GM21529 (cell line): ENCODE results near the gene PHPT1.
"Not testable (repeated sequence)": the region's sequence is repeated elsewhere in the genome, so short reads cannot be mapped to it uniquely, and the experiment has no call there.

Experiments
- ATAC-seq: cut with Tn5 transposase; IDR thresholded peaks from one replicate; pipeline ENCODE4 v1.9.1; 2021; ENCODE audit not compliant: unreplicated experiment

The PHPT1 gene

DNA sequence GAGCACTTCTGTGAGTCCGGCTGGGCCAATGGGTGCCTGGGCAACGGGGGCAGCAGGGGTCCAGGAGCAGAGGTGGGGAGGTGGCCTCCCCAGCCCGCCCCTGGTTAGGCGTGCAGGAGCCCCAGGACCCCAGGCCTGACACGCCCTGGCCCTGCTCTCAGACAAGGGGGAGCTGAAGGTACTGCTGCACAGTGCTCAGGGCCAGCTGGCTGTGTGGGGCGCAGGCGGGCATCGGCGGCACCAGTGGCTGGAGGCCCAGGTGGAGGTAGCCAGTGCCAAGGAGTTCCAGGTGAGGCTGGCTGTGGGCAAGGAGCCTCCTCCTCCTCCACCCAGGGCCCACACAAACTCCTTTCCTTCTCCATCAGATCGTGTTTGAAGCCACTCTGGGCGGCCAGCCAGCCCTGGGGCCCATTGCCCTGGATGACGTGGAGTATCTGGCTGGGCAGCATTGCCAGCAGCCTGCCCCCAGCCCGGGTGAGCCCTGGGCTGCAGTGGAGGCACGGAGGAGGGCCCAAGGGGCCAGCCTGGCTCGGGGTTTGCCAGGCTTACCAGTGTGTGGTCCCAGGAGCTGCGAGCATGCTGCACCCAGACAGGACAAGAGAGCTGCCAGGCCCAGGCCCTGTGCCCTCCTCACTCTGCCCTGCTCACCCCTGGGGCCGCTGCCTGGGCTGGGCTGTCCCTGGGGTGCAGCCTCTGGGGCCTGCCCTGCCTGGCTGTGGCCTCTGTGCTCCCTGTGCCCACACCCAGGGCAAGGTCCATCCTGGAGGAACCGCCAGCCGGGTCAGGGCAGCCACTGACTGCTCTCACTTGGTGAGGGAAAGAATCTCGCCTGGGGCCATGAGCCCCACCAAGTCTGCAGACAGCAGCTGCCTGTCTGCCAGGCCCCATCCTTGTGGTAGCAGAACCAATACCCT, 9.9 kb downstream of the PHPT1 start:
- ATAC-seq = no peak

DNA sequence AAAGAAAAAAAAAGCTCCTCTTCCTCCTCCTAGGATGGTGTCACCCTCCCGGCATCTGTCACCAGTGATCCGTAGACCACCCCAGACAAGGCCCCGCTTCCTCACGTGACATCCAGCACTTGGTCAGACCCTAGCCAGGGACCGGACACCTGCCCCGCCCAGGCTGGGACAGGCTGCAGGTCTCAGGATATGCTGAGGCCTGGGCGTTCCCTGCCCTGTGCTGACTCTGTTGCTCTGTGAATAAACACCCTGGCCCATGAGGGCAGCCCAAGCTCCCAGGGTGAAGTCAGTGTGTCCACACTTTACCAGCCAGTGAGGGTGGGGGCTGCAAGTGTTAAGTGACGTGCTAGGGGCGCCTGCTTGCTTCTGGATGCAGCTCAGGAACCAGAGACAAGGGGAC, 11.3 kb downstream of the PHPT1 start:
- no peak for ATAC-seq

DNA sequence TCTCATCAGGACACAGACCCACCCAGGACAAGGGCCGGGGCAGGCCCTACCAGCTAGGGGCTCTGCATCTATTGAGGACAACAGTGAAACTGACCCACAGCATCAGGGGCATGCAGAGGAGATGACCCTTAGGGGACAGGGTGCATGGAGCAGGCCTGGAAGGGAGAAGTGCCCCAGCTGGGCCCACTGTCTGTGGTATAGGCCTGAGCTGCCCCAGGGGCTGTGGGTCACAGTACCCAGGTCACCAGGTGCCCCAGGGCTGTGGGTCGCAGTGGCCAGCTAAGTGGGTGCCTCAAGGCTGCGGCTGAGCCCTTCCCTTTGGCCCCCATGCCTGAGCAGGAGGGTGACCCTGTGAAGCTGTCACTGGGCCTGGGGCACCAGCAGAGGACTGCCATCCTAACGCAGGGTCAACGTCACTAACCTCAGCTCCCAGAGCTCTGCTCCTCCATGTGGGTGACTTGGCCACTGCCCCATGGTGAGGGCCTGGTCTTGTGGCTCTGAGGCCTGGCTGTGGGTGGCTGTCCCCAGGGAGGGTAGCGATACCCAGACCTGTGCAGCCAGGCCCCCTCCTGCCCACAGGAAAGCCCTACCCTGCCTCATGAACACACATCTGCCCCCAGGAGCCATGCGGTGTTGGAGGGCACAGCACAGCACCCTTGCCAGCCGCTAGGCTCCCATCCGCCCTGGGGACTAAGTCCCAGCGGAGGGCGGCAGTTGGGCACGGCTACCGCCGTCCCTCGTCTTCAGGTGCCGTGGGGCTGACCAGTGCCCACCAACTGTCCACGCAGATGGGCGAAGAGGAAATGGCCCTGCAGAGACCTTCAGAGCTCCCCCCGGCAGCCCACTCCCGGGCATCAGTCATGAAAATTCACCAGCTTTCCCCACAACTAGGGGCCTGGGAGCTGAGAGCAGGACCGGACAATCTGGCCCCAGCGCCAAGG, 12.0 kb downstream of the PHPT1 start:
- ATAC-seq = no peak

DNA sequence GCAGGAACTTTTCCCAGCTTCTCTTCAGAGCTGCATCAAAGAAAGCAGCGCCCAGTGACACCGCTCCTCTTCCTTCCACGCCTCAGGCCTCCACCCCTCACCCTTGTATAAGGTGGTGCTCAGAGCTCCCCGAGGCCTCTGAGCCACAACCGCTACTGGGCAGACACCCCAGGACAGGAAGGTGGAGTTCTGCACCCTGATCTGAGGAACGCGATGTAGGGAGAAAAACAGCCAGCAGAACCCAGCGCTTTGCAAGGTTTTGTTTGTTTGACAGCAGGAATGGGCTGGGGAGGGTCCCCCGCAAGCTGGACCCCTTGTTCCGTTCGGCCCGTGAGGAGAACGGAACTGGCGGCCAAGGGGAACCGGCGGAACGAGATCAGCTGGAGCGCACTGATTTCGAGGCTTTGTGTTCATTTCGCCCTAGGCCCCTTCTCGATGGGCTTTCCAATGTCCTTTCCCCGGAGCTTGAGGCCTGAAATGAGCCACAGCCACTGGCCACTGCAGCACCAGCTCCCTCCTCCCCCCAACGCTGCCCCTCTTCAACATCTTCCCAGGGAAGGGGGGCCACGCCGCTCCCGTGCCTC, 12.8 kb downstream of the PHPT1 start:
- ATAC-seq = no peak

DNA sequence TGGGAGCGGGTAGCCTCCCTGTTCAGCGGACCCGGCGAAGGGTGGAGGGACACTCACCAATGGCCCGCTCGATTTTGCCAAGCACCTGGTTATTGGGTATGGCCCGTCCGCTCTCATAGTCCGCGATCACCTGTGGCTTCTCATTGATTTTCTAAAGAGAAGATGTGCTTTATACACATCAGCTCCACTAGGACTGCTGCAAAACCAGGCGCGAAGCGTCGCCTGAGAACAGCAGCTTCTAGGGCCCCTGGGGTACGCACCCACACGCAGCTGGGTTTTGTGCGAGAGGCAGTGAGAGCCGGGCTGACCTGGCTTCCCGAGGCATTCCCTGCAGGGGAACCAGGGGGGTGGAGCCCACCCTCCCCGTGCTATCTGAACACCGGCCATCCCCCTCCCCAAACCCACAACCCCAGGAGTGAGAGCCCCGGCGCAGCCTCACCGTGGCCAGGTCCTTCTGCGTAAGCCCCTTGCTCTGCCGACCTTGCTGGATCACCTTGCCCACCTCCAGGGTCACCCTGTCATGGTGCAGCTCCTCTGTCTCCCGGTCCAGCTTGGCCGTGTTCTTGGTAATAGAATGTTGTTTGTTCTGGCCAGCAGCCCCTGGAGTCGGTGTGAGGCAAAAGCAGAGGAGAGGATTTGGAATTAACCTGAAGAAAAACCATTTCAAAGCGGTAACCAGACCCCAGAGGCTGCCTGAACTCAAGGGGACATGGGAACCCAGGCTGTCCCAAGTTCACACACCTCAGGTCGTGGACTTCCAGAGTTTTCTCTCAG, 13.8 kb downstream of the PHPT1 start:
- no peak for ATAC-seq

DNA sequence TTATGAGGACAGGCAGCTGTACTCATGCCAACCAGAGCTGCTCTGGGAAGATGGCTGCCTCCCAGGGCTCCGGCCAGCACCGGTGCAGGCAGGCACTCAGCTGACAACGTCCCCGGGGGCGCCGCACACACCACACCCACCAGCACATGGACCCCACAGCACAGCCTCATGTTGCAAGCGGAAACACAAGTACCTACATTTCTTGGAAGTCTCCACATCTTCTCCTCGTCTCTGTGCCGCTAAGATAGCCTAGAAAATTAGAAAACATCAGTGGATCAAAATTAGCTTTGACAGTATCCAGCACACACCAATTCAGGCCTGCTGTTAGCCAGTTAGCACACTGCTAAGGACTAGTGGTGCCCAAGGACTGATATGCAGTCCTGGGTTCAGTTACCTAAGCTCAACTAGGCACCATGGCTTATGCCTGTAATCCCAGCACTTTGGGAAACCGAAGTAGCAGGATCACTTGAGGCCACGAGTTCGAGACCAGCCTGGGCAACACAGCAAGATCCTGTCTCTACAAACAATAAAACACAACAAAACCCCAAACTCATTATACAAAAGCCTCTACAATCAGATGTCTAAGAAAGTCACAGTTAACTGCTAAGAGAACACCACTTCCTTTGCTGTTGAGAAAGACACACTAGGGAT, 14.5 kb downstream of the PHPT1 start:
- ATAC-seq = no peak

DNA sequence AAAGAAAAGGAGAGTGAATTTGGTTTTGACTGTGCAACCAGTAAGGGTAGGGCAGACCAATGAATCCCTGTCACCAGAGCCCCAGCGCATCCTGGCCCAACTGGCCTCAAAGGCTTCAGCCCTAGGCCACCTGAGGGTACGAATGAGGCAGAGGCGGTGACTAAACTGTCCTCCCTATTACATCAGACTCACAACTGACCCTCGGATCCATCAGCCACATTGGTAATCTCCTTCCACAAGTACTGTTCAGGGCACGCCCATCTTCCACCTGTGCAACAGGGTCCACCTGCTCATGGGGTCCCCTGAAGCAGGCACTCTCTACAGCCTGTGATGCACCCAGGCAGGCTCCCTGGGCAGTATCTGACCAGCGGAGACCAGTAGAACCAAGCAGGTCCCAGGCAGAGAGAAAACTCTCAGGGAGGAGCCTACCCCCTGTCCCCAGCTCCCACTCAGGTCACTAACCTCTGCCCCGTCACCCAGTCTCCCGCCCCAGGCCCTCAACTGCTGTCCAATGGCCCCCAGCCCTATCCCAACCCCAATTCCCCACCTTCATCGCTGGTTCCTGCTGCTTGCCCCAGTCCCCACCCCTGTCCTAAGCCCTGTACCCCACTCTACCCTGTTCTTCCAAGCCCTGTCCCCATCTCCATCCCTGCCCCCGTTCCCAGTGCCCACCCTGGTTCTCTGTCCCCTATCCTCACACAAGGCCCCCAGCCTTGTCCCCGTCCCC, 16.0 kb downstream of the PHPT1 start:
- ATAC-seq = no peak

DNA sequence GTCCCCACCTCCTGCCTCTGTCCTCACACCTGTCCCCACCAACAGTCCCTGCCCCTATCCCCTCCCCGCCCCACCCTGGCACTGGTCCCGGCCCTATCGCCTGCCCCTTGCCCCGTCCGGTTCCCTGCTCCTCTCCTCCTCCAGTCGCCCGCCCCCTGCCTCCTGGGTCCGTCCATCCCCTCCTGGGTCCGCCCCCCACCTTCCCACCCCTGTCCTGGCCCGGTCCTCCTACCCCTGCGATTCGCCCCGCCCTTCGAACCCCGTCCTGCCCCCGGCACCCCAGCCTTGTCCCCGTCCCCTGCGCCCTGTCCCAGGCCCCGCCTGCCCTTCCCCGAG, 16.5 kb downstream of the PHPT1 start:
- ATAC-seq = no peak

DNA sequence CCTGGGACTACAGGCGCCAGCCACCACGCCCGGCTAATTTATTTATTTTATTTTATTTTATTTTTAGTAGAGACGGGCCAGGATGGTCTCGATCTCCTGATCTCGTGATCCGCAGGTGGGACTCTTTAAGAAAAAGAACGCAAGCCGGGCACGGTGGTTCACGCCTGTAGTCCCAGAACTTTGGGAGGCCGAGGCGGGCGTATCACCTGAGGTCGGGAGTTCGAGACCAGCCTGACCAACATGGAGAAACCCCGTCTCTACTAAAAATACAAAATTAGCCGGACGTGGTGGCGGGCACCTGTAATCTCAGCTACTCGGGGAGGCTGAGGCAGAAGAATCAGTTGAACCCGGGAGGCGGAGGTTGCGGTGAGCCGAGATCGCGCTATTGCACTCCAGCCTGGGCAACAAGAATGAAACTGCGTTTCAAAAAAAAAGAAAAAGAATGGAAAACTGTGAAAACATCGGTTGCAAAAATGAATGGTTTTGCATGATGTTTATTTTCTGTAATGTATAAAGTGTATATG, 17.8 kb downstream of the PHPT1 start:
- not testable (repeated sequence) for ATAC-seq

DNA sequence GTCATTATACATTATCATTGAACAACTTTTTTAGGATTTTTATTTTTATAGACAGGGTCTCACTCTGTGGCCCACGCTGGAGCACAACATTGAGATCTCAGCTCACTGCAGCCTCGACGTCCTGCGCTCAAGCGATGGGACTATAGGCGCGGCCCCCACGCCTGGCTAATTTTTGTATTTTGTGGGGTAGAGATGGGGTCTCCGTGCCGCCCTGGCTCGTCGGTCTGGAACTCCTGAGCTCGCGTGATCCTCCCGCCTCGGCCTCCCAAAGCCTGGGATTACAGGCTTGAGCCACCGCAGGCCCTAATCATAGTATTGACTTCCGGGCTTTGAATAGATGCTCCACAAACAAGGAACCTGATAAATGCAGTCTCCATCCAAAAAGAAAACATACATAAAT, 18.3 kb downstream of the PHPT1 start:
- no peak for ATAC-seq

DNA sequence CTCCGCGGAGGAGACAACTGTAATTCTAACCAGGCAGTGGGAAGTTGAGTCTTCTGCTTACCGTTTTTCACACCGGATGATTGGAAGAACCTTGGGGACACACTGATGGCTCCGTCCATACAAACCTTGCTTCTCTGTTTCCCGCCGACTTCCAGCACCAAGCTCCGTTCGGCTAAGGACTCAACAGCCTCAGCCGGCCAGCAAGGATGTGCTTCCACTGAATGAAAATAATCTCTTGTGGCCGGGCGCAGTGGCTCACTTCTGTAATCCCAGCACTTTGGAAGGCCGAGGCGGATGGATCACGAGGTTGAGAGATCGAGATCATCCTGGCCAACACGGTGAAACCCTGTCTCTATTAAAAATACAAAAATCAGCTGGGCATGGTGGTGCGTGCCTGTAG, 18.7 kb downstream of the PHPT1 start:
- no peak for ATAC-seq

DNA sequence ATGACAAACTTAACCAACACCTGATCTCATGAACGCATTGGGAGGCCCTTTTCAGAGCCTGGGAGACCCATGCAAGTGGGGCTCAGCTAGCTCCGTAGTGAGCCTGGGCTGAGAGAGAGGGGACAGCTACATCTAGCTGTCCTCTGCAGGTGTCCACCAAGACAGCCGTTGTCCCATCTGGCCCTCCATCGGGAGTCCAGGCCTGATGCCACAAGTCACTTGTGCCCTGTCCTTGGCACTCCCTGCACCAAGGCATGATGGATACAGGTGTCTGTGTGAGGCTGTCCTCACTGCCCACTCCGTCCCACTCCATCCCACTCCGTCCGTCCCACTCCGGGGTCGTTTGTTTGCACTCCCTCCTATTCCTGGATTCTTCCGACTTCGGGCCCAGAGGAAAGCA, 19.4 kb downstream of the PHPT1 start:
- ATAC-seq = no peak

DNA sequence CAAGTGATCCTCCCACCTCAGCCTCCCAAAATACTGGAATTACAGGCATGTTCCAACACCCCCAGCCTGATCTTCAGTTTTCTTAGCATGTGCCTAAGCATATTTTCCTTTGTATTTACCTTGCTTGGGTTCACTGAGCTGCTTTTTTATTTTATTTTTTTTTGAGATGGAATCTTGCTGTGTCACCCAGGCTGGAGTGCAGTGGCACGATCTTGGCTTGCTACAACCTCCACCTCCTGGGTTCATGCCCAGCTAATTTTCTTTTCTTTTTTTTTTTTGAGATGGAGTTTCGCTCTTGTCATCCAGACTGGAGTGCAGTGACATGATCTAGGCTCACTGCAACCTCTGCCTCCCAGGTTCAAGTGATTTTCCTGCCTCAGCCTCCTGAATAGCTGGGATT, 20.4 kb downstream of the PHPT1 start:
- ATAC-seq = not testable (repeated sequence)

DNA sequence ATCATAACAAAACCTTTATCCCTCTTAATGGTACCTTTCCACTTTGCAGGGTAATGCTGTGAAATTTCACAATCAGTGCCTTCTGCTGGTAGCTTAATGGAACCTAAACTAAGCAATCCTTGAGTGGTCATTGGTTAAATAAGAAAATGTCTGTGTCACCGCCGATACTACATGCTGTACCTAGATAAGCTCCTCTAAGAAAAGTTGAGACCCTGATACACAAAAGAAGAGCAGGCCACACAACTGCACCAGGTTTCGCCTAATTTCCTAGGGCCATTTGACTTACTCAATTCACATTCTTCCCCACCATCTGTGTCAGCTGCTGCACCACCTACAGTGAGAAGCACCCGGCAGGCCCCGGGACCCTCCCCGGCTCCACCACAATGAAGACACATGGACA, 25.9 kb downstream of the PHPT1 start:
- ATAC-seq = no peak

DNA sequence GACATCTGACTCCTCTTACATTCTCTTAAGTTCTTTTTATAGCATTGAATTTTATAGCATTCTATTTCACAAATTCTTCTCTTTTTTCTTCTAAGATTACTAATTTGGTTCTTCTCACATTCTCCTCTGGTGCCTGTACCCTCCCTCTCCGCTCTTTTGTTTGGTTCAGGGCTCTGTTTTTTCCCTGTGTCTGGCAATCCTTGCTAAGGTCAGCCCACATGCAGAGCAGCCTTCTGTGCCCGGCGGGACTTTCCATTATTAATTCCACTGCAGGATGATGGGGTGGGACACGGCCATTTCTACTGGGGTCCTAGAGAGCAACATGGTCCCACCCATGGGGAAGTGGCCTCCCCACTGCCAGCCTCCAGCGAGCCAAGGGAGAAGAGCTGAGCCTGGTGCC, 27.3 kb downstream of the PHPT1 start:
- ATAC-seq = no peak

DNA sequence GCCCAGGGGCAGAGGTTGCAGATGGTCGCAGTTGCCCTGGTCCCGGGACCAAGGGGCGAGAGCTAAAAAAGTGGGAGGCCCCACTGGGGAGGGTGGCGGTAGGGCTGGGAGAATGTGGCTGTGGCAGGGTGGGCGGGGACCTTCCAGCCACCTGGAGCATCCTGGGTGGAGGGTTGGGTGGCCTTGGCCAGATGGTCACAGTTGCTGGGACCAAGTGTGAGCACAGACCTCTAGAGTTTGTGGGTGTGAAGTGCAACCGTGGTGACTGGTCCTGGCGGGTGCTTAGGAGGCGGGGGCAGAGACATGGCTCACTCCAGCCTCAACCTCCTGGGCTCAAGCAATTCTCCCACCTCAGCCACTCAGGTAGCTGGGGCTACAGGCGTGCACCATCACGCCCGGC, 31.4 kb downstream of the PHPT1 start:
- ATAC-seq = no peak

DNA sequence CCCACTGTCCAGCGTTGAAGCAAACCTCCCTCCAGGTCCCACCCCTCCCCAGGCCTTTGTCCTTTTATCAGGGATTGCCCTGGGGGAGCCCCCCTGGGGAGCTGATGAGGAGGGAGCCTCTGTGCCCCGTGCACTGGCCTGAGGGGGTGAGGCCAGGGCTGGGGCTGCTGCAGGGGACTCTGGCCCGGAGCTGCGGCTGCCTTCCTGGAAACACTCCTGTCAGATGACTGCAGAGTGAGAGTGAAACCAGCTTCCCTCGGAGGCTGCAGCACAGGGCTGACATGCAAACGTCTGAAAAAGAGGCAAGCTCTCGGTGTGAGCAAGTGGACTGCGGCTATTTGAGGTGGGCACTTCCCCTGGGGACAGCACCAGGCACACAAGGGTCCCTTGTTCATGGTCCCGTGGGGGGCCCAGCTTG, 32.5 kb downstream of the PHPT1 start:
- peak; percentile 35 for ATAC-seq

DNA sequence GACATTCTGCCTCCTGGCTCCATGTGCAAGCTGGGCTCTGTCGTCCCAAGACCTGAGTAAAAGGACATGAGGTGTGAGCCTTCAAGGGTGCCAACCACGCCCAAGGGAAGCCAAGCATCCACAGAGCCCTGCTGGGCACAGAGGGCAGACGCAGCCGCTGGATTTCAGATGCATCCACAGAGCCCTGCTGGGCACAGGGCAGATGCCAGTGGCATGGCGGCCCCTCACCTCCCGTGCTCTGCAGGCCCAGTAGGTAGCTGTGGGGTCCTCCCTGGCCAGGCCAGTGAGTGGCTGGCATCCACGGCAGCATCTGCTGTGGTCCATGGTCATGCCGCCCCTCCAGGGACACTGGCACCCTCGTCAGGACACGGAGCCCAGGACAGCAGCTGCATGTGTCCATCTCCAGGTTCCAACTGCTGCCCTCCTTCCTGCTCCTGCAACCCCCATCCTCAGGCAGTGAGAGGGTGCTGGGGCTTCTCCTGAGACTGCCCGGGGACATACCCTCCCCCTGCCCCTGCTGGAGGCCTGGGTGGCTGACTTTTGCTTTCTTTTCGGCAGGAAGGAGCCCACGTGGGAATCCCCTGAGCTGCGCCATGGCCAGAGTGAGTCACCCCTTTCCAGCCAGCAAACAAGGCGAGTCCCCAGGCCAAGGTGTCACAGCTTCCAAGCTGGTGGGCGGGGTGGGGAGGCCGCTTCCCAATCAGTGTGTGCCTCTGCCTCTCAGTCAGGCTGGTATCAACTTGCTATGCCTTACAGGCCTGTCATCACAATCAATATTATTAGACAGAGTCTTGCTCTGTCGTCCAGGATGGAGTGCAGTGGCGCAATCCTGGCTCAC, 33.1 kb downstream of the PHPT1 start:
- peak; percentile 33 for ATAC-seq

DNA sequence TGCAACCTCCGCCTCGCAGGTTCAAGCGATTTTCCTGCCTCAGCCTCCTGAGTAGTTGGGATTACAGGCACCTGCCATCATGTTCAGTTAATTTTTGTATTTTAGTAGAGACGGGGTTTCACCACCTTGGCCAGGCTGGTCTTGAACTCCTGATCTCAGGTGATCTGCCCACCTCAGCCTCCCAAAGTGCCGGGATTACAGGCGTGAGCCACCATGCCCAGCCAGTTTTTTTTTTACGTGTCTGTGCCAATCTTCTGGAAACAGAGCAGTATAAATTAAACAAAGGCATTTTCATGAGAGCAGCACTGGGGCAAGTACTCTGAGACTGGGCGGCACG, 33.7 kb downstream of the PHPT1 start:
- ATAC-seq = not testable (repeated sequence)
